PC-3 (cell line): ENCODE data around the gene SFTPB. TPM values are rescaled to one million over a fixed set of nuclear protein-coding genes. Genes with fewer than 3 reads are reported as not detected.

Experiments
- ATAC-seq: fragments of 200-7000 bp; cut with Tn5 transposase; 2 replicates; pipeline ENCODE4 v1.9.1; 2020; ENCODE audit warnings: mild to moderate bottlenecking, moderate library complexity
- BruUV-seq: library from RNA; stranded (reverse); fragments of 400-500 nt; replicated peaks from 2 replicates; lab custom pipeline; 2021; lab: Mats Ljungman, UMichigan
- CTCF ChIA-PET: fragments of 300-600 bp; sonication (Branson Sonifier 250); formaldehyde crosslinking; loops from one replicate; lab custom pipeline; 2022; ENCODE audit warnings: antibody characterized with exemption; lab: Charles Lee
- POLR2A ChIA-PET: fragments of 300-600 bp; sonication (Branson Sonifier 250); formaldehyde crosslinking; loops from one replicate; lab custom pipeline; 2022; ENCODE audit warnings: antibody characterized with exemption; ENCODE audit not compliant: unreplicated experiment; lab: Charles Lee
- DNase-seq: peaks from one replicate; pipeline ENCODE4 v3.0.0-alpha.2; 2015
- H2AFZ ChIP-seq: fragments of 300-600 bp; sonication (generic); 2 replicates; pipeline ENCODE4 v1.6.0; 2016; ENCODE audit warnings: antibody characterized with exemption, low read length
- H3F3A ChIP-seq: fragments of 300-600 bp; sonication (generic); one replicate; pipeline ENCODE4 v1.6.0; 2017; ENCODE audit warnings: antibody characterized with exemption, low read length, control low read depth, mild to moderate bottlenecking; ENCODE audit not compliant: unreplicated experiment
- H3K27ac ChIP-seq: fragments of 300-600 bp; sonication (generic); 2 replicates; pipeline ENCODE4 v1.5.1; 2016; ENCODE audit warnings: mild to moderate bottlenecking, low read length
- H3K27me3 ChIP-seq: fragments of 300-600 bp; sonication (generic); 2 replicates; pipeline ENCODE4 v1.6.1; 2016; ENCODE audit warnings: low read length, mixed read lengths
- H3K36me3 ChIP-seq: fragments of 300-600 bp; sonication (generic); 2 replicates; pipeline ENCODE4 v1.6.1; 2016; ENCODE audit warnings: low read depth, mixed run types, low read length, mixed read lengths
- H3K4me1 ChIP-seq: fragments of 300-600 bp; sonication (generic); 2 replicates; pipeline ENCODE4 v1.5.1; 2016; ENCODE audit warnings: low read length; ENCODE audit not compliant: insufficient read depth
- H3K4me2 ChIP-seq: fragments of 300-600 bp; sonication (generic); 2 replicates; pipeline ENCODE4 v1.6.0; 2016; ENCODE audit warnings: low read length
- H3K4me3 ChIP-seq: fragments of 300-600 bp; sonication (generic); 2 replicates; pipeline ENCODE4 v1.5.1; 2016; ENCODE audit warnings: mild to moderate bottlenecking, low read length, mixed read lengths
- H3K79me2 ChIP-seq: fragments of 300-600 bp; sonication (generic); 2 replicates; pipeline ENCODE4 v1.6.1; 2017; ENCODE audit warnings: low read length, mixed read lengths
- H3K9ac ChIP-seq: fragments of 300-600 bp; sonication (generic); 2 replicates; pipeline ENCODE4 v1.6.0; 2016; ENCODE audit warnings: mild to moderate bottlenecking, low read length
- H3K9me2 ChIP-seq: fragments of 300-600 bp; sonication (generic); replicated peaks from 2 replicates; pipeline ENCODE4 v1.6.1; 2016; ENCODE audit warnings: mixed run types, low read length, mixed read lengths
- H3K9me3 ChIP-seq: fragments of 300-600 bp; sonication (generic); 2 replicates; pipeline ENCODE4 v1.6.1; 2016; ENCODE audit warnings: low read length, mixed read lengths
- H4K20me1 ChIP-seq: fragments of 300-600 bp; sonication (generic); 2 replicates; pipeline ENCODE4 v1.6.1; 2016; ENCODE audit warnings: low read length, mixed read lengths
- EZH2 ChIP-seq: fragments of 300-600 bp; sonication (generic); IDR thresholded peaks from one replicate; pipeline ENCODE4 v1.6.1; 2017; ENCODE audit warnings: antibody characterized with exemption, mild to moderate bottlenecking, low read length; ENCODE audit not compliant: unreplicated experiment
- EZH2phosphoT487 ChIP-seq: fragments of 300-600 bp; sonication (generic); IDR thresholded peaks from 2 replicates; pipeline ENCODE4 v1.6.1; 2018; ENCODE audit warnings: mild to moderate bottlenecking, antibody characterized with exemption, low read length, borderline replicate concordance
- intact Hi-C: fragments of 100-400 bp; cut with micrococcal nuclease; formaldehyde crosslinking; loops from 2 replicates; pipeline ENCODE4 v1.9.0; 2023
- total RNA-seq: library from RNA; depleted of rRNA; stranded (reverse); fragments of >200 nt; gene quantifications from 2 replicates; pipeline ENCODE4 v1.2.3, GENCODE V29; 2014
- TF ChIP-seq, protein P1 (sequence below): fragments of 300-600 bp; sonication (generic); conservative IDR thresholded peaks from 2 replicates; pipeline ENCODE4 v1.5.1; 2017; ENCODE audit warnings: antibody characterized with exemption, low read depth, mild to moderate bottlenecking, low read length

The SFTPB gene
- total RNA-seq, 1 experiment from 2014 or later: not detected

GRCh38 chr2:85642725-85643124, 25.3 kb downstream of the SFTPB start:
- no peak overlapping the region for H3K9ac ChIP-seq
- H4K20me1 ChIP-seq: no peaks in the 10 kb centered on the region
- H2AFZ ChIP-seq: no peak overlapping the region
- no peaks in the 10 kb centered on the region for H3K79me2 ChIP-seq
- ATAC-seq (no peak), DNase-seq (no peak)
- no peak overlapping the region for H3K4me3 ChIP-seq
- intact Hi-C loops: loop anchor here (10.0 kb wide), 1 partner anchor 172 kb away; no protein-coding TSS in a partner anchor
- H3K36me3 ChIP-seq: peaks cover 84% of the 10 kb centered on the region
- TF ChIP-seq EZH2phosphoT487: no peak
- TF ChIP-seq, protein P1, sequence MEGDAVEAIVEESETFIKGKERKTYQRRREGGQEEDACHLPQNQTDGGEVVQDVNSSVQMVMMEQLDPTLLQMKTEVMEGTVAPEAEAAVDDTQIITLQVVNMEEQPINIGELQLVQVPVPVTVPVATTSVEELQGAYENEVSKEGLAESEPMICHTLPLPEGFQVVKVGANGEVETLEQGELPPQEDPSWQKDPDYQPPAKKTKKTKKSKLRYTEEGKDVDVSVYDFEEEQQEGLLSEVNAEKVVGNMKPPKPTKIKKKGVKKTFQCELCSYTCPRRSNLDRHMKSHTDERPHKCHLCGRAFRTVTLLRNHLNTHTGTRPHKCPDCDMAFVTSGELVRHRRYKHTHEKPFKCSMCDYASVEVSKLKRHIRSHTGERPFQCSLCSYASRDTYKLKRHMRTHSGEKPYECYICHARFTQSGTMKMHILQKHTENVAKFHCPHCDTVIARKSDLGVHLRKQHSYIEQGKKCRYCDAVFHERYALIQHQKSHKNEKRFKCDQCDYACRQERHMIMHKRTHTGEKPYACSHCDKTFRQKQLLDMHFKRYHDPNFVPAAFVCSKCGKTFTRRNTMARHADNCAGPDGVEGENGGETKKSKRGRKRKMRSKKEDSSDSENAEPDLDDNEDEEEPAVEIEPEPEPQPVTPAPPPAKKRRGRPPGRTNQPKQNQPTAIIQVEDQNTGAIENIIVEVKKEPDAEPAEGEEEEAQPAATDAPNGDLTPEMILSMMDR: no peak
- TF ChIP-seq EZH2: no peak
- H3K27ac ChIP-seq: no peak overlapping the region
- POLR2A ChIA-PET: no interaction called here
- no peaks in the 10 kb centered on the region for H3K9me2 ChIP-seq
- H3K9me3 ChIP-seq: no peaks in the 10 kb centered on the region
- H3F3A ChIP-seq: no peaks in the 10 kb centered on the region
- no TSS peak for BruUV-seq
- H3K27me3 ChIP-seq: no peaks in the 10 kb centered on the region
- CTCF ChIA-PET: no interaction called here
- H3K4me2 ChIP-seq: no peak overlapping the region
- H3K4me1 ChIP-seq: 0 out of 2 replicates have a peak, but pooled peaks cover under 1% of the 10 kb centered on the region

DNA sequence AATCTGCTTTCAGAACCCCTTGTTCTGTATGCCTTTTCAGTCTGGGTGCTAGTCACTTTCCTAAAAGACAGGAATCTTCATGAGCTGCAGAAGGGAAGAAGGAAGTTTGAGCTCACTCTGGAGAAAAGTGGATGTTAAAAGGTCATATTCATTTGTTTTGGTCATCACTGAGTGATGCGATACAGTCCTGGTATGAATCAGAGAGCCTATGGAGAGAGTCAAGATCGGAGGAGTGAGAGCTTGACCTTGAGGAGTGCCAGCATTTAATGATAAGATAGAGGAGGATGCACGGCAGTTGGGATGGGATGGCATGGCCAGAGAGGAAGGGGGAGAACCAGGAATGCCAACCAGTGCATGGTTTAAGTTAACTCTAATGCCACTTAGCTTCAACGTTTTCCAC, 32.4 kb downstream of the SFTPB start:
- Histone ChIP-seq H3K9me3 (no peaks in the 10 kb centered on the region), H3K36me3 (peaks cover 55% of the 10 kb centered on the region), H3F3A (peaks cover 3% of the 10 kb centered on the region), H3K79me2 (no peaks in the 10 kb centered on the region), H4K20me1 (no peaks in the 10 kb centered on the region), H3K27ac (no peak overlapping the region), H3K27me3 (no peaks in the 10 kb centered on the region), H3K4me3 (no peak overlapping the region), H2AFZ (no peak overlapping the region), H3K4me1 (no peaks in the 10 kb centered on the region), H3K9me2 (no peaks in the 10 kb centered on the region), H3K4me2 (no peak overlapping the region), H3K9ac (no peak overlapping the region)
- TF ChIP-seq, protein P1: no peak
- no peak for TF ChIP-seq EZH2
- TF ChIP-seq EZH2phosphoT487: no peak
- intact Hi-C loops: no loop called here
- BruUV-seq: no TSS peak
- CTCF ChIA-PET: no interaction called here
- ATAC-seq (no peak), DNase-seq (no peak)
- POLR2A ChIA-PET: no interaction called here

DNA sequence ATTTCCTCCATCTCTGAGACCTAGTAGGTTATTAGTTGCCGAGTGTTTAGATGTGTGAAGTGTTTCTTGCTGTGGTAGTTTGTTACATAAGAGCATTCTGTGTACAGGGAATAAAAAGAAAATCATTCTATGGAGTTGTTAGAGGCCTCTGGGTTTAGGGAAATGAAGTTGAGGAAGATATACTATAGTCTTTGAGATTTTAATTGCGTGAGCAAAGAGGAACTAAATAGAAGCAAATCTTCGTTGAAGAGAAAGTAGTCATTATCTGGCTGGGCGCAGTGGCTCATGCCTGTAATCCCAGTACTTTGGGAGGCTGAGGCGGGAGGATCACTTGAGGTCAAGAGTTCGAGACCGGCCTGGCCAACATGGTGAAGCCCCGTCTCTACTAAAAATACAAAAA, 33.0 kb downstream of the SFTPB start:
- POLR2A ChIA-PET: no interaction called here
- no peak overlapping the region for H3K27ac ChIP-seq
- no peaks in the 10 kb centered on the region for H3K9me3 ChIP-seq
- H3K4me3 ChIP-seq: no peak overlapping the region
- CTCF ChIA-PET: no interaction called here
- H3K36me3 ChIP-seq: peaks cover 59% of the 10 kb centered on the region
- no peaks in the 10 kb centered on the region for H4K20me1 ChIP-seq
- H3F3A ChIP-seq: peaks cover 3% of the 10 kb centered on the region
- no peaks in the 10 kb centered on the region for H3K9me2 ChIP-seq
- no peaks in the 10 kb centered on the region for H3K79me2 ChIP-seq
- DNase-seq: no peak
- intact Hi-C loops: no loop called here
- H2AFZ ChIP-seq: no peak overlapping the region
- no peak for ATAC-seq
- no peak for TF ChIP-seq EZH2
- TF ChIP-seq EZH2phosphoT487: no peak
- TF ChIP-seq, protein P1: no peak
- H3K9ac ChIP-seq: no peak overlapping the region
- H3K4me1 ChIP-seq: no peaks in the 10 kb centered on the region
- BruUV-seq: no TSS peak
- no peaks in the 10 kb centered on the region for H3K27me3 ChIP-seq
- no peak overlapping the region for H3K4me2 ChIP-seq
